Pons (tissue), 1 donor: ENCODE measurements around the gene CRYBG1.
"Not testable (repeated sequence)": the region's sequence is repeated elsewhere in the genome, so short reads cannot be mapped to it uniquely, and the experiment has no call there.

Source experiments
- DNase-seq: peaks from one replicate; pipeline ENCODE4 v3.0.0-alpha.2; 2016; ENCODE audit warnings: low spot score

CRYBG1 gene

GRCh38 chr6:106372838-106373501 lies 12.5 kb downstream of the CRYBG1 start:
- no peak for DNase-seq

- DNase-seq, result no peak
These were observed 13.2 kb downstream of the CRYBG1 start for GRCh38 chr6:106373502-106374239.

GRCh38 chr6:106377061-106377540 lies 16.6 kb downstream of the CRYBG1 start:
- DNase-seq, result peak; percentile 8

GRCh38 chr6:106379951-106380350 lies 19.4 kb downstream of the CRYBG1 start:
- no peak for DNase-seq

- DNase-seq, result no peak
These were observed 19.9 kb downstream of the CRYBG1 start for GRCh38 chr6:106380407-106380806.

GRCh38 chr6:106381223-106381622 lies 20.7 kb downstream of the CRYBG1 start:
- DNase-seq, result no peak

GRCh38 chr6:106381881-106382280 lies 21.4 kb downstream of the CRYBG1 start:
- no peak for DNase-seq

GRCh38 chr6:106383573-106383972 lies 23.1 kb downstream of the CRYBG1 start:
- no peak for DNase-seq

GRCh38 chr6:106385530-106385929 lies 25.0 kb downstream of the CRYBG1 start:
- DNase-seq, result no peak

- DNase-seq, result no peak
These were observed 27.4 kb downstream of the CRYBG1 start for GRCh38 chr6:106387875-106388274.

GRCh38 chr6:106390088-106390487 lies 29.6 kb downstream of the CRYBG1 start:
- no peak for DNase-seq

- no peak for DNase-seq
These were observed 36.1 kb downstream of the CRYBG1 start for GRCh38 chr6:106396426-106397220.

- no peak for DNase-seq
These were observed 36.9 kb downstream of the CRYBG1 start for GRCh38 chr6:106397431-106397830.

GRCh38 chr6:106398621-106399020 lies 38.1 kb downstream of the CRYBG1 start:
- DNase-seq, result no peak

GRCh38 chr6:106405044-106405443 lies 44.5 kb downstream of the CRYBG1 start:
- DNase-seq, result not testable (repeated sequence)

- DNase-seq, result no peak
These were observed 50.5 kb downstream of the CRYBG1 start for GRCh38 chr6:106411056-106411455.

GRCh38 chr6:106411643-106412200 lies 51.2 kb downstream of the CRYBG1 start:
- no peak for DNase-seq

- DNase-seq, result no peak
These were observed 52.5 kb downstream of the CRYBG1 start for GRCh38 chr6:106413016-106413415.

GRCh38 chr6:106413722-106414121 lies 53.2 kb downstream of the CRYBG1 start:
- DNase-seq, result no peak

- DNase-seq, result no peak
These were observed 55.4 kb downstream of the CRYBG1 start for GRCh38 chr6:106415921-106416320.

- DNase-seq, result no peak
These were observed 57.1 kb downstream of the CRYBG1 start for GRCh38 chr6:106417572-106418147.
